Measurements from ENCODE around the gene ACSS3.

Gene ACSS3

GRCh38 chr12:81294325-81295190 is 216.7 kb downstream of the ACSS3 start:
- no peaks in the 10 kb centered on the region for H3K9me2 ChIP-seq (ENCODE audit: low read depth, low read length)
- no peaks in the 10 kb centered on the region for H3K9me3 ChIP-seq (ENCODE audit: low read length)
- H3K27ac ChIP-seq (ENCODE audit: low read depth, low read length, poor library complexity, severe bottlenecking), result no peak overlapping the region
- no peaks in the 10 kb centered on the region for H3K4me1 ChIP-seq (ENCODE audit: insufficient read depth, low read length, severe bottlenecking)
- no peak overlapping the region for H2AFZ ChIP-seq (ENCODE audit: low read length)
- no peaks in the 10 kb centered on the region for H4K20me1 ChIP-seq (ENCODE audit: insufficient read depth, low read length)
- H3K27me3 ChIP-seq (ENCODE audit: insufficient read depth, low read length), result no peaks in the 10 kb centered on the region
- no peak overlapping the region for H3K9ac ChIP-seq (ENCODE audit: low read length)
- H3K36me3 ChIP-seq (ENCODE audit: insufficient read depth, low read length), result no peaks in the 10 kb centered on the region
- no peak overlapping the region for H3K4me3 ChIP-seq (ENCODE audit: low read depth, low read length, poor library complexity, severe bottlenecking)
- TF ChIP-seq CTCF (IDR thresholded peaks at IDR 0.05; ENCODE audit: low read length) (no peak), EZH2 (IDR thresholded peaks at IDR 0.05; ENCODE audit: borderline replicate concordance, low read length) (no peak)
- H3K4me2 ChIP-seq (ENCODE audit: low read length), result no peak overlapping the region
- no peaks in the 10 kb centered on the region for H3K79me2 ChIP-seq (ENCODE audit: insufficient read depth, low read length)
- H3F3A ChIP-seq (ENCODE audit: insufficient read depth, low read length), result no peaks in the 10 kb centered on the region

GRCh38 chr12:81295251-81295650 is 217.4 kb downstream of the ACSS3 start:
- Histone ChIP-seq H4K20me1 (ENCODE audit: insufficient read depth, low read length) (no peaks in the 10 kb centered on the region), H3K9ac (ENCODE audit: low read length) (no peak overlapping the region), H3K9me2 (ENCODE audit: low read depth, low read length) (no peaks in the 10 kb centered on the region), H3K4me3 (ENCODE audit: low read depth, low read length, poor library complexity, severe bottlenecking) (no peak overlapping the region), H3K36me3 (ENCODE audit: insufficient read depth, low read length) (no peaks in the 10 kb centered on the region), H3K9me3 (ENCODE audit: low read length) (no peaks in the 10 kb centered on the region), H3K27ac (ENCODE audit: low read depth, low read length, poor library complexity, severe bottlenecking) (no peak overlapping the region), H3F3A (ENCODE audit: insufficient read depth, low read length) (no peaks in the 10 kb centered on the region), H3K4me1 (ENCODE audit: insufficient read depth, low read length, severe bottlenecking) (no peaks in the 10 kb centered on the region), H3K27me3 (ENCODE audit: insufficient read depth, low read length) (no peaks in the 10 kb centered on the region), H3K79me2 (ENCODE audit: insufficient read depth, low read length) (no peaks in the 10 kb centered on the region), H2AFZ (ENCODE audit: low read length) (no peak overlapping the region), H3K4me2 (ENCODE audit: low read length) (no peak overlapping the region)
- TF ChIP-seq CTCF (IDR thresholded peaks at IDR 0.05; ENCODE audit: low read length) (no peak), EZH2 (IDR thresholded peaks at IDR 0.05; ENCODE audit: borderline replicate concordance, low read length) (no peak)

GRCh38 chr12:81296556-81297305 is 218.9 kb downstream of the ACSS3 start:
- no peak overlapping the region for H3K4me3 ChIP-seq (ENCODE audit: low read depth, low read length, poor library complexity, severe bottlenecking)
- no peak overlapping the region for H3K4me2 ChIP-seq (ENCODE audit: low read length)
- H3K27me3 ChIP-seq (ENCODE audit: insufficient read depth, low read length), result no peaks in the 10 kb centered on the region
- no peaks in the 10 kb centered on the region for H3K9me3 ChIP-seq (ENCODE audit: low read length)
- no peak overlapping the region for H3K27ac ChIP-seq (ENCODE audit: low read depth, low read length, poor library complexity, severe bottlenecking)
- no peaks in the 10 kb centered on the region for H3K4me1 ChIP-seq (ENCODE audit: insufficient read depth, low read length, severe bottlenecking)
- no peak overlapping the region for H2AFZ ChIP-seq (ENCODE audit: low read length)
- no peaks in the 10 kb centered on the region for H4K20me1 ChIP-seq (ENCODE audit: insufficient read depth, low read length)
- no peaks in the 10 kb centered on the region for H3K79me2 ChIP-seq (ENCODE audit: insufficient read depth, low read length)
- H3K9ac ChIP-seq (ENCODE audit: low read length), result no peak overlapping the region
- no peaks in the 10 kb centered on the region for H3K36me3 ChIP-seq (ENCODE audit: insufficient read depth, low read length)
- no peak for TF ChIP-seq CTCF (IDR thresholded peaks at IDR 0.05; ENCODE audit: low read length)
- H3K9me2 ChIP-seq (ENCODE audit: low read depth, low read length), result no peaks in the 10 kb centered on the region
- H3F3A ChIP-seq (ENCODE audit: insufficient read depth, low read length), result no peaks in the 10 kb centered on the region
